ENCODE results near the gene ATIC.
"Not testable (repeated sequence)": the region's sequence is repeated elsewhere in the genome, so short reads cannot be mapped to it uniquely, and the experiment has no call there.

ATIC gene

GRCh38 chr2:215316336-215316735 is 4.5 kb downstream of the ATIC start:
- no peak for DNase-seq

- no peak for DNase-seq
These were observed 7.6 kb downstream of the ATIC start for GRCh38 chr2:215319500-215319899.

- no peak for DNase-seq
These were observed 8.2 kb downstream of the ATIC start for GRCh38 chr2:215320102-215320501.

- no peak for DNase-seq
These were observed 8.8 kb downstream of the ATIC start for GRCh38 chr2:215320679-215321078.

GRCh38 chr2:215324811-215325210 is 13.0 kb downstream of the ATIC start:
- DNase-seq = no peak

- DNase-seq = no peak
These were observed 16.2 kb downstream of the ATIC start for GRCh38 chr2:215328066-215328465.

- no peak for DNase-seq
These were observed 21.2 kb downstream of the ATIC start for GRCh38 chr2:215332872-215333595.

- no peak for DNase-seq
These were observed 27.2 kb downstream of the ATIC start for GRCh38 chr2:215338883-215339679.

GRCh38 chr2:215347878-215348277 is 36.0 kb downstream of the ATIC start:
- DNase-seq = no peak

- DNase-seq = no peak
These were observed 40.7 kb downstream of the ATIC start for GRCh38 chr2:215352602-215353001.

- no peak for DNase-seq
These were observed 43.2 kb downstream of the ATIC start for GRCh38 chr2:215354771-215355695.

- no peak for DNase-seq
These were observed 43.9 kb downstream of the ATIC start for GRCh38 chr2:215355801-215356200.

GRCh38 chr2:215356334-215356947 is 44.6 kb downstream of the ATIC start:
- DNase-seq = no peak

GRCh38 chr2:215356948-215357461 is 45.1 kb downstream of the ATIC start:
- no peak for DNase-seq

GRCh38 chr2:215357660-215358059 is 45.8 kb downstream of the ATIC start:
- DNase-seq = no peak

GRCh38 chr2:215358312-215358845 is 46.5 kb downstream of the ATIC start:
- DNase-seq = no peak

GRCh38 chr2:215358891-215359575 is 47.2 kb downstream of the ATIC start:
- DNase-seq = no peak

- no peak for DNase-seq
These were observed 47.7 kb downstream of the ATIC start for GRCh38 chr2:215359576-215359922.

- not testable (repeated sequence) for DNase-seq
These were observed 48.2 kb downstream of the ATIC start for GRCh38 chr2:215360059-215360458.

- no peak for DNase-seq
These were observed 48.7 kb downstream of the ATIC start for GRCh38 chr2:215360596-215360995.

- DNase-seq = no peak
These were observed 49.5 kb downstream of the ATIC start for GRCh38 chr2:215361211-215361875.
